Suprapubic skin (tissue), 4 donors: Measurements from ENCODE around the gene IRF6. TPM values are rescaled to one million over a fixed set of nuclear protein-coding genes. Genes with fewer than 3 reads are reported as not detected.

Source experiments
- DNase-seq, 2 donors: peaks; one replicate each; pipeline ENCODE4 v3.0.0-alpha.2; 2019; ENCODE audit warnings: low spot score in 2 of 2
- H3K27ac ChIP-seq: fragments of 200-600 bp; sonication (generic); one replicate; pipeline ENCODE4 v1.5.1; 2019
- H3K27me3 ChIP-seq: fragments of 200-600 bp; sonication (generic); one replicate; pipeline ENCODE4 v1.5.1; 2019
- H3K36me3 ChIP-seq: fragments of 200-600 bp; sonication (generic); one replicate; pipeline ENCODE4 v1.5.1; 2019
- H3K4me1 ChIP-seq: fragments of 200-600 bp; sonication (generic); one replicate; pipeline ENCODE4 v1.5.1; 2019
- H3K4me3 ChIP-seq: fragments of 200-600 bp; sonication (generic); one replicate; pipeline ENCODE4 v1.5.1; 2019; ENCODE audit warnings: mild to moderate bottlenecking
- H3K9me3 ChIP-seq: fragments of 200-600 bp; sonication (generic); one replicate; pipeline ENCODE4 v1.5.1; 2019
- EP300 ChIP-seq: sonication (generic); formaldehyde crosslinking; IDR thresholded peaks from one replicate; pipeline ENCODE4 v1.6.1; 2017; ENCODE audit warnings: antibody characterized with exemption
- POLR2A ChIP-seq, 2 donors: fragments of 450-650 bp; IDR thresholded peaks; one replicate each; pipeline ENCODE4 v1.6.1; 2017; ENCODE audit warnings: antibody characterized with exemption in 2 of 2, mild to moderate bottlenecking in 2 of 2, moderate library complexity in 2 of 2
- POLR2AphosphoS5 ChIP-seq, 3 donors: sonication (generic); formaldehyde crosslinking; IDR thresholded peaks; one replicate each; pipeline ENCODE4 v1.6.1; 2017; ENCODE audit warnings: antibody characterized with exemption in 3 of 3
- WGBS: methylation state at CpG from one replicate; pipeline ENCODE4 v1.1.5; 2018; 5-methylcytosine and 5-hydroxymethylcytosine counted together
- total RNA-seq, 4 donors: library from RNA; depleted of rRNA; stranded (reverse); fragments of >200 nt; gene quantifications; one replicate each; pipeline ENCODE4 v1.1.0, GENCODE V29; 2016
- TF ChIP-seq, protein P1 (sequence below), 2 donors: fragments of 200-600 bp in 1 of 2; fragments of 450-650 bp in 1 of 2; sonication (generic) in 1 of 2; IDR thresholded peaks; one replicate each; pipeline ENCODE4 v1.5.1; 2016 to 2019; ENCODE audit warnings: antibody characterized with exemption in 2 of 2, mild to moderate bottlenecking in 1 of 2, moderate library complexity in 1 of 2

IRF6 gene
- total RNA-seq, 4 donors from 2014 or later: 195 to 235 (median 227) TPM

DNA sequence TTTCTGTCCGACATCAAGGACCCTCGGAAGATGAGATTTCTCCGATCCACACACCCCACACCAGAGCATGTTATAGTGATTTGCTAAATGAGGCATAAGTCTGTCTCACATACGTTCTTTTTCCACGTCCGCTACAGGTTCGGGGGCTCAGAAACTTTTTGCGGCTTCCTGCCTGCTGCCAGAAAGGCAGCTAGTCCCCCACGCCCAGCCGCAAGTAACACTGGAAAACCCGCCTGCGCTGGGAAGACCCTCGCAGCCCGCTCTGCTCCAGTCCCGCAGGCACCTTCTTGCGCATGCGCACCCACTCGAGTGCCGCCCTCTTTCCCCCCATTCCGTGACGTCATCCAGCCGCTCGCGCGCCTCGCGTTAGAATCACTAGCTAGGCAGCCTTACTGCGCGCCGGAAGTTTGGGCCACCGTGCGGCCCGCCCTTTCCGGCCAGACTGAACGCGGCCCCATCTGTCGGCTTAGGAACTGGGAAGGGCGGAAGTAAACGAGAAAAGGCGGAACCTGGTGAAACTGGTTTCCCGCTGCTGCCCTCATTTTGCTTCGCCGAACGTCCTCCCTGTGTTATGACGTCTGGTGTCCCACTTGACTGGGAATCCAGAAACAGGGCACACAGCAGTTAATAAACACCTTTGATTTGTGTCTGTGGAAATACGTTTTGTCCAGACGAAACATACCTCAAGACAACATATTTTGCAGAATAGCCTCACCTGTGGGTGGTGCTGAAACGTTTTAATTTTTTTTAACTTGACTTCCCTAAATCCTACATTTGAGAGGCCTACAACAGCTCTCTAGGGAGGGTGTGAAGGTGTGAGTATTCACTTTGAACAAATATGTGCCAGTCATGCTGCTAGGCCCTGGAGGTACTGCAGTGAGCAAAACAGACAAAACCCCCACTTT, 21.4 kb downstream of the IRF6 start, which contains the start of gene C1orf74:
Gene C1orf74 (minus strand): TSS at position 295 of the 905 bp plus-strand sequence. CDS start 925 bp downstream, outside the sequence.
- H3K9me3 ChIP-seq: no peaks in the 10 kb centered on the region
- H3K27me3 ChIP-seq: peaks cover 3% of the 10 kb centered on the region
- peaks cover 6% of the 10 kb centered on the region for H3K36me3 ChIP-seq
- peak within 1 kb of the TSS; percentile 75 for H3K27ac ChIP-seq
- peak within 1 kb of the TSS; percentile 78 for H3K4me3 ChIP-seq
- TF ChIP-seq POLR2A (IDR thresholded peaks at IDR 0.05): peak in 1 of 2 donors; percentile 23
- TF ChIP-seq, protein P1, sequence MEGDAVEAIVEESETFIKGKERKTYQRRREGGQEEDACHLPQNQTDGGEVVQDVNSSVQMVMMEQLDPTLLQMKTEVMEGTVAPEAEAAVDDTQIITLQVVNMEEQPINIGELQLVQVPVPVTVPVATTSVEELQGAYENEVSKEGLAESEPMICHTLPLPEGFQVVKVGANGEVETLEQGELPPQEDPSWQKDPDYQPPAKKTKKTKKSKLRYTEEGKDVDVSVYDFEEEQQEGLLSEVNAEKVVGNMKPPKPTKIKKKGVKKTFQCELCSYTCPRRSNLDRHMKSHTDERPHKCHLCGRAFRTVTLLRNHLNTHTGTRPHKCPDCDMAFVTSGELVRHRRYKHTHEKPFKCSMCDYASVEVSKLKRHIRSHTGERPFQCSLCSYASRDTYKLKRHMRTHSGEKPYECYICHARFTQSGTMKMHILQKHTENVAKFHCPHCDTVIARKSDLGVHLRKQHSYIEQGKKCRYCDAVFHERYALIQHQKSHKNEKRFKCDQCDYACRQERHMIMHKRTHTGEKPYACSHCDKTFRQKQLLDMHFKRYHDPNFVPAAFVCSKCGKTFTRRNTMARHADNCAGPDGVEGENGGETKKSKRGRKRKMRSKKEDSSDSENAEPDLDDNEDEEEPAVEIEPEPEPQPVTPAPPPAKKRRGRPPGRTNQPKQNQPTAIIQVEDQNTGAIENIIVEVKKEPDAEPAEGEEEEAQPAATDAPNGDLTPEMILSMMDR (IDR thresholded peaks at IDR 0.05): no peak
- TF ChIP-seq POLR2AphosphoS5 (IDR thresholded peaks at IDR 0.05): peak in 1 of 3 donors; percentile 95
- H3K4me1 ChIP-seq: peaks cover 57% of the 10 kb centered on the region
- DNase-seq: peak; percentile 99
- WGBS: 6% methylated on average over 23 of the region's 48 CpGs

DNA sequence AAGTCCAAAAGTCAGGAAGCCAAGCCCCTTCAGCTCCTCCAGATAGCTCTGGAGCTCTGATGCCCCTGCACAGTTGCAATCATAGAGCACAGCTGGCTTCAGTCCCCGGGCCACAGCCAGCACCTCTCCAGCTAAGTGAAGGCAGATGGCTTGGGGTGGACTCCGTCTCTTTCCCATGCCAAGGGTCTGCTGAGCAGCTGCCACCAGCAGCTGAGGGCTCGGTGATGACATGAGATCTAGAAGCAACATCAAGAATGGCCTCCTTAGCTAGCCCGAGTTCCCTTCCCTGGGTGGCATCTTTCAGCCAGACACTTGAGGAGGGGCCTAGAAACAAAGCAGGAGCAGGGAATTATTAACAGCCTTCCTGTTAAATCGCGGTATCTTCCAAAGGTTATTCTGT, 22.6 kb downstream of the IRF6 start:
- TF ChIP-seq POLR2A (IDR thresholded peaks at IDR 0.05) (no peak), POLR2AphosphoS5 (IDR thresholded peaks at IDR 0.05) (no peak), EP300 (no peak)
- TF ChIP-seq, protein P1 (IDR thresholded peaks at IDR 0.05): no peak
- WGBS: 33% methylated on average over 6 of the region's 6 CpGs
- H3K27ac ChIP-seq: no peak overlapping the region

DNA sequence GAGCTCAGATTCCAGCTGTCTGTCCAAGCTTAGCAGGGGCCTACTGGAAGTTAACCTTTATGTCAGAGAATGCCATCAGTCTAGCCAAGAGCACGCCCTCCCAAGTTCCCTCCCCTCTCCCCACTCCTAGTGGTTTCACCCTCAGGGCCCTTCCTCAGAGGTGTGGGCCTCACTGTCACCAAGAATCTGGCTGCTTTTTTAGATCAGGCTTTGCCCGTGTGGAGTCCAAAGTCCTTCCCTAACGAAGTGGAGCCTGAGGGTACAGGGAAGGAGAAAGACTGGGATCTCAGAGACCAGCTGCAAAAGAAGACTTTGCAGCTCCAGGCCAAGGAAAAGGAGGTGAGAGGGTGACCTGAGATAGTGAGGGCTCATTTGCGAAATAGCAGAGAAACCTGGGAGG, 25.7 kb downstream of the IRF6 start:
- 58% methylated on average over 4 of the region's 4 CpGs for WGBS
- no peak for DNase-seq

More for the DNA sequence above, 22.6 kb downstream of the IRF6 start:
- peak overlapping the region; percentile 78 for H3K4me3 ChIP-seq
- no peaks in the 10 kb centered on the region for H3K27me3 ChIP-seq
- no peaks in the 10 kb centered on the region for H3K9me3 ChIP-seq
- peaks cover 50% of the 10 kb centered on the region for H3K4me1 ChIP-seq
- no peak for DNase-seq
- peaks cover 2% of the 10 kb centered on the region for H3K36me3 ChIP-seq

DNA sequence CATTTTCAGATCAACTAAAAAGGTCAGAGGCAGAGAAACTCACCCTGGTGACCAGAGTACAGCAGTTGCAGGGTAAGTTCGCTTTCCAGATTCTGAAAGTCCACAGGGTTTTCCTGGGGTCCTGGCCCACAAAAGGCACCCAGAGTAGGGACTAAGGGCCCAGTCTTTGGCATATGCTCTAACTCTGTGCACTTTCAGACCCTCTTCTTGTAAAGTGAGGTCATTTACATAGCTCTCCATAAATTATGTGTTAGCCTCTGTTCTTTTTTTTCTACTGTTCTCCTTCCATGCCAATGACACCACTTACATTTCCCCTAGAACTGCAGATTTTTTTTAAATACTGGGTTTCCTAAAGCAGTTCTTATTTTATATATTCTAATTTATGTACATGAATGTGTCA, 27.8 kb downstream of the IRF6 start:
- no peak for TF ChIP-seq POLR2A (IDR thresholded peaks at IDR 0.05)
- TF ChIP-seq POLR2AphosphoS5 (IDR thresholded peaks at IDR 0.05): no peak
- TF ChIP-seq, protein P1 (IDR thresholded peaks at IDR 0.05): no peak
- no peak for TF ChIP-seq EP300
- no peak for DNase-seq
- 95% methylated on average over 1 of the region's 1 CpG for WGBS
- H3K4me1 ChIP-seq: peaks cover 2% of the 10 kb centered on the region
- no peaks in the 10 kb centered on the region for H3K9me3 ChIP-seq
- no peak overlapping the region for H3K27ac ChIP-seq
- no peak overlapping the region for H3K4me3 ChIP-seq
- H3K27me3 ChIP-seq: no peaks in the 10 kb centered on the region
- H3K36me3 ChIP-seq: no peaks in the 10 kb centered on the region

More for the DNA sequence above, 25.7 kb downstream of the IRF6 start:
- no peaks in the 10 kb centered on the region for H3K27me3 ChIP-seq
- H3K36me3 ChIP-seq: no peaks in the 10 kb centered on the region
- no peaks in the 10 kb centered on the region for H3K9me3 ChIP-seq
- no peak overlapping the region for H3K27ac ChIP-seq
- H3K4me3 ChIP-seq: no peak overlapping the region
- peaks cover 20% of the 10 kb centered on the region for H3K4me1 ChIP-seq
- TF ChIP-seq, protein P1 (IDR thresholded peaks at IDR 0.05): no peak
- TF ChIP-seq POLR2AphosphoS5 (IDR thresholded peaks at IDR 0.05) (no peak), POLR2A (IDR thresholded peaks at IDR 0.05) (no peak), EP300 (no peak)

DNA sequence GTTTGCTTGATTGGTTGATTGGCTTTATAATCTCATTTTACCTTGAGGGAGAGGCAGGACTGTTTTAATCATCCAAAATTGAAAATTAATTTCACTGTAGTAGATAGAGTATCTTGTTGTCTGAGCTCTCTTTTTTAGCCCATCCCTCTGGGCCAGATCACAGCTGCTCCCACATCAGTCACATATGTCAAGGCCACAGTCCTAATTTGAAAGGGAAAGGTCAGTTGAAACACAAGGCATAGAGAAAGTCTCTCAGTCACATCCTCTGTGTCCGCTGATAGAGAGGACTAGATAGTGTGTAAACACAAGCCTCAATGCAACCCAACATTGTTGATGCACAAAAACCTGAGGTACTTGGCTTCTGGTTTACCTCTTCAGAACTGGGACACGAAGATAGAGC, 28.4 kb downstream of the IRF6 start:
- Histone ChIP-seq H3K27ac (no peak overlapping the region), H3K4me1 (no peaks in the 10 kb centered on the region), H3K4me3 (no peak overlapping the region), H3K27me3 (no peaks in the 10 kb centered on the region), H3K9me3 (no peaks in the 10 kb centered on the region), H3K36me3 (no peaks in the 10 kb centered on the region)
- TF ChIP-seq, protein P1 (IDR thresholded peaks at IDR 0.05): no peak
- TF ChIP-seq POLR2A (IDR thresholded peaks at IDR 0.05) (no peak), EP300 (no peak), POLR2AphosphoS5 (IDR thresholded peaks at IDR 0.05) (no peak)
- WGBS: 96% methylated on average over 2 of the region's 2 CpGs
- DNase-seq: no peak
